ENCODE results near the gene RAPGEFL1.
"Not testable (repeated sequence)": the region's sequence is repeated elsewhere in the genome, so short reads cannot be mapped to it uniquely, and the experiment has no call there.

RAPGEFL1 gene

DNA sequence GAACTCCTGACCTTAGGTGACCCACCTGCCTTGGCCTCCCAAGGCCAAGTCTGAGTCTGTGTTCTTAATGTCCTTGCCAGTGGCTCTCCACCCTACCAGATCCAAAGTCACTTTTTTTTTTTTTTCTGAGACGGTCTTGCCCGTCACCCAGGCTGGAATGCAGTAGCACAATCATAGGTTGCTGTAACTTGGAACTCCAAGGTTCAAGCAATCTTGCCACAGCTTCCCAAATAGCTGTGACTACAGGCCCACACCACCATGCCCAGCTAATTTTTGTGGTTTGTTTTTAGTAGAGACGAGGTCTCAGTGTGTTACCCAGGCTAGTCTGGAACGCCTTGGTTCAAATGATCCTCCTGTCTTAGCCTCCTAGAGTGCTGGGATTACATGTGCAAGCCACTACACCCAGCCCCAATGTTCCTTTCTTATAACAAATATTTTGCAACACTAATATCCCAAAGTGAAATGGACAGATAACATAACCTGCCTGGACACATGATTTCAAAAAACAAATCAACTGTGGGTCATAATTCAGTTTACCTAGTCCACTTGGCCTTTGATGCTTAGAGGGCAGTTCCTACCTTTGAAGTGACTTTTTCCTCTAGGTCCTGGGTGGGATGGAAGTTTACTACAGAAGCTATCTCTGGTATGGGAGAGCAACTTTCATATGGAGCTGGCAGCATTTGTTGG, 4.0 kb upstream of the RAPGEFL1 start:
- no peak for DNase-seq (ENCODE audit: low read depth in 4 of 4, low spot score in 1 of 4)

DNA sequence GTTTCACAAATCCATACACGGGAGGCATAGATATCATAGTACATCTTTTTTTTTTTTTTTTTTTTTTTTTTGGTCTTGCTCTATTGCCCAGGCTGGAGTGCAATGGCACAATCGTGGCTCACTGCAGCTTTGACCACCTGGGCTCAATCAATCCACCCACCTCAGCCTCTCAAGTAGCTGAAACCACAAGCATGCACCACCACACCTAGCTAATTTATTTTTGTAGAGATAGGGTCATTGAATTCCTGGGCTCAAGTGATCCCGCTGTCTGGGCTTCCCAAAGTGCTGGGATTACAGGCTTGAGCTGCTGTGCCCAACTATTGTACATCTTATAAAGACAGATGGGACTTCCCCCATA, 3.5 kb upstream of the RAPGEFL1 start:
- DNase-seq (ENCODE audit: low read depth in 4 of 4, low spot score in 1 of 4) = no peak

GRCh38 chr17:40174514-40174913, 2.8 kb upstream of the RAPGEFL1 start:
- DNase-seq (ENCODE audit: low read depth in 4 of 4, low spot score in 1 of 4) = no peak

GRCh38 chr17:40175928-40176753, 1.1 kb upstream of the RAPGEFL1 start:
- DNase-seq (ENCODE audit: low read depth in 4 of 4, low spot score in 1 of 4) = no peak

- DNase-seq (ENCODE audit: low read depth in 4 of 4, low spot score in 1 of 4) = no peak
Observed at GRCh38 chr17:40176754-40177110, 538 bp upstream of the RAPGEFL1 start.

GRCh38 chr17:40178021-40178601, 841 bp downstream of the RAPGEFL1 start:
- no peak for DNase-seq (ENCODE audit: low read depth in 4 of 4, low spot score in 1 of 4)

DNA sequence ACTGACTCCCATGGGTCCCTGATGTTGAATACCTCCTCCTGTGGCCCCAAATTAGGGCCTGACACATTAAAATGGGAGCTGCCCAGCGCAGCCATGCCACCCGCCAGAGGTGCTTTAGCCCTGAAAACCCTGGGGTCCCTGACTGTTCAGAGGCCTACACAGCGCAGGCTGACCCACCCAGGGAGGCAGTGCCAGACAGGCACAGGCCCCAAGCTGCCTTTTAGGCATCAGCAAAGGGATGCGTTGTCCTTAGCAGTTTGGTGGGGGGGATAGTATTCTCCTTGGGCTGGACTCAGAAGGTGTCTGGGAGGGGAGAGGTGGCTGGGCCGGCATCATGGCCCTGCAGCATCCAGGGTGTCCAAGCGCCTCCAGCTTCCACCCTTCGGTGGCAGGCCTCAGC, 1.4 kb downstream of the RAPGEFL1 start:
- no peak for DNase-seq (ENCODE audit: low read depth in 4 of 4, low spot score in 1 of 4)

DNA sequence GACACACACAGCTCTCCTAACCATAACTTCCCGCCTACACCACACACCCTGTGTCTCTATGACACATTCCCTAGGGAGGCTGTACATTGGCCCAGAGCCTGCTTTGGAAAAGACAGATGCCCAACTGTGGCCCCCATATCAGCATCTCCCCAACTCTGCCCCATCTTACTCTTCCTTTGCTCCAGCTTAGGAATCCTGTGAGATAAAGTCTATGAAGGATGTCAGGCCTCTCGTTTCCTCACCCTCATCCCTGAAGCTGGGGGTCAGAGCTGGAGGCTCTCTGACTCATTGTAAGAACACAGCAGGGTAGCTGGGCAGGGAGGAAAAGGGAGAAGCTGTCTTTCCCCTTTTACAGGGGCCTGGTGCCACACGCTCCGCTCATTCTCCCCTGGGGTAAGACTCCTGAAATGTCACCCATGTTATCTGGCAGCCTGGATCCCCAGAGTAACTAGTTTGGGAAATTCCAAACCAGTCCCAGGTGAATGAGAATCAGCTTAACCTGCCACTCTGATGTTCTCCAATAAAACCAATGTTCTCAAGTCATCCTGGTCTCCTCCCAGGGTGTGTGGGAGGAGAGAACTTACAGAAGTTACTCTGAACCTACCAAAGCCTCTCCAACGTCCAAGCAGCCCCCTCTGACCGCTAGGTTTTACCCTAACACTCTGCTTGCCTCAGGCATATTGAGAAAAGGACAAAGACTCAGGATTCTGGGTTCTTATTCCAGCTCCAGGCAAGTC, 2.8 kb downstream of the RAPGEFL1 start:
- no peak for DNase-seq (ENCODE audit: low read depth in 4 of 4, low spot score in 1 of 4)

- DNase-seq (ENCODE audit: low read depth in 4 of 4, low spot score in 1 of 4) = no peak
Observed at GRCh38 chr17:40180694-40181093, 3.4 kb downstream of the RAPGEFL1 start.

- DNase-seq (ENCODE audit: low read depth in 4 of 4, low spot score in 1 of 4) = no peak
Observed at GRCh38 chr17:40181205-40181604, 3.9 kb downstream of the RAPGEFL1 start.

GRCh38 chr17:40182606-40183005, 5.3 kb downstream of the RAPGEFL1 start:
- DNase-seq (ENCODE audit: low read depth in 4 of 4, low spot score in 1 of 4) = no peak

GRCh38 chr17:40187238-40187637, 10.0 kb downstream of the RAPGEFL1 start:
- DNase-seq (ENCODE audit: low read depth in 4 of 4, low spot score in 1 of 4) = no peak

GRCh38 chr17:40188694-40189093, 11.4 kb downstream of the RAPGEFL1 start:
- no peak for DNase-seq (ENCODE audit: low read depth in 4 of 4, low spot score in 1 of 4)

DNA sequence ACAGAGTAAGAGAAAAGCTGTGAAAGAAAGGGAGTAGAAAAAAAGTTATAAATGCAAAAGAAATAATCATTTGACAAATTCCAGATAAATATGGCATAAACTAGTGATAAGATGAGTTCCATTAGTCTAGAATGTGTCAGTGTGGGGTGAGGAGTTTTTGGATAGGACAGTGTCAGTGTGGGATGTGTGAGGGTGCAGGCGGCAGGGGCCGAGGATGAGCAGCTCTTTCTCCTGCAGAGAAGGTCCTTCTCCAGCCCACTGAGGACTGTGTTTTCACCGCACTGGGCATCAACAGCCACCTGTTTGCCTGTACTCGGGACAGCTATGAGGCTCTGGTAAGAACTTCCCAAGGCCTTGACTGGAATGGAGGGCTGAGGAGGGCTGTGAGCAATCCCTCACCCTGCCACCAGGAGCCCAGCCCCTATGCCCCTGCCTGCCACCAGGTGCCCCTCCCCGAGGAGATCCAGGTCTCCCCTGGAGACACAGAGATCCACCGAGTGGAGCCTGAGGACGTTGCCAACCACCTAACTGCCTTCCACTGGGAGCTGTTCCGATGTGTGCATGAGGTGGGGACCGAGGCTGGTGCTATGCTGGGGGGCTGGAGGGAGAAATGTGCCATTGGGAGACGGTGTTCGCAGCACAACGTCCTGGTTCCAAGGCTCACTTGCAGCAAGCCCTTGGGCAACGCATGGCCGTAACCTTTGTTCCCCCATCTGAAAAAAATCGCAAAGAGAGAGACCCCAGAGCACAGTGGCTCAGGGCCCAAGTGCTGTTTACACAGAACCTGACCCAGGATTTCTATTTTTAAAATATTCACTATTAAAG, 13.1 kb downstream of the RAPGEFL1 start:
- DNase-seq (ENCODE audit: low read depth in 4 of 4, low spot score in 1 of 4) = no peak

DNA sequence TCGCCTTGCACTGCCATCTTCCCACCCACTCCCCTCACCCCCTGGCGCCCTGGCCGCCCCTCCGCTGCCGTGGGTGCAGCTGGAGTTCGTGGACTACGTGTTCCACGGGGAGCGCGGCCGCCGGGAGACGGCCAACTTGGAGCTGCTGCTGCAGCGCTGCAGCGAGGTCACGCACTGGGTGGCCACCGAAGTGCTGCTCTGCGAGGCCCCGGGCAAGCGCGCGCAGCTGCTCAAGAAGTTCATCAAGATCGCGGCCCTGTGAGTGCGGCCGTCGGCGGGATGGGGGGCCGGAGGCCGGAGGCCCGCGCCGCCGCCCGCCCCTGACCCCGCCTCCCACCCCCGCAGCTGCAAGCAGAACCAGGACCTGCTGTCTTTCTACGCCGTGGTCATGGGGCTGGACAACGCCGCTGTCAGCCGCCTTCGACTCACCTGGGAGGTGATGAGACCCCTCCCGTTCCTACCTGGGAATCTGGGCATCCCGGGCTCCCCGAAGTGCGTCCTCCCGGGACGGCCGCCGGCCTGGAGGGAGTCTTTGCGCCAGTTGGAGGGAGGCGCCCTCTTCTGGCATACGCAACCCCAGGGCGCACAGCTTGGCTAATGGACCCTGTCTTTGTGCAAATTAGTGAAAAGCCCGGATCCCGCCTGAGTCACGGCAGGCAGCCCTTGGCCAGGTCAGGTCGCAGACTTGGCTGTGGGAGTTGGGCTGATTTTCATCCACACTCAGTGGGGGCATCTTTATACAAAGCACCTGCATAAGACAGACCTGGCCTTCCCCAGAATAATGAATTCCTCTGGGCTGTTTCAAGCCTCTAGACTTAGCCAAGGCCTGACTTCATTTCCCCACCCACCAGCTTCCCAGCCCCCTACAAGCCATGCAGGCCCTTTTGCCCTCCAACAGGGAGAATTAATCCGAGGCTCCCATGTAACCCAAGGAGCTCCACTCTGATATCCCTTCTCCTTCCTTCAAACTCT, 14.3 kb downstream of the RAPGEFL1 start:
- peak; percentile 36 to 45 (median 40) for DNase-seq (ENCODE audit: low read depth in 4 of 4, low spot score in 1 of 4)

- no peak for DNase-seq (ENCODE audit: low read depth in 4 of 4, low spot score in 1 of 4)
Observed at GRCh38 chr17:40192961-40193360, 15.7 kb downstream of the RAPGEFL1 start.

- DNase-seq (ENCODE audit: low read depth in 4 of 4, low spot score in 1 of 4) = no peak
Observed at GRCh38 chr17:40194821-40195220, 17.6 kb downstream of the RAPGEFL1 start.

GRCh38 chr17:40197550-40197949, 20.3 kb downstream of the RAPGEFL1 start:
- DNase-seq (ENCODE audit: low read depth in 4 of 4, low spot score in 1 of 4) = no peak

GRCh38 chr17:40197965-40198456, 20.7 kb downstream of the RAPGEFL1 start:
- not testable (repeated sequence) for DNase-seq (ENCODE audit: low read depth in 4 of 4, low spot score in 1 of 4)

Data from stimulated activated CD4-positive, alpha-beta T cell treated with anti-CD3 and anti-CD28 coated beads, Interleukin-1b, Interleukin-23, amount 100 ng/mL, for 24 hours (primary cell).